ENCODE data around the gene BAIAP2.
A peak's percentile ranks its signal among the peaks of the same experiment; 100 is the strongest.
"Not testable (repeated sequence)": the region's sequence is repeated elsewhere in the genome, so short reads cannot be mapped to it uniquely, and the experiment has no call there.

Gene BAIAP2

DNA sequence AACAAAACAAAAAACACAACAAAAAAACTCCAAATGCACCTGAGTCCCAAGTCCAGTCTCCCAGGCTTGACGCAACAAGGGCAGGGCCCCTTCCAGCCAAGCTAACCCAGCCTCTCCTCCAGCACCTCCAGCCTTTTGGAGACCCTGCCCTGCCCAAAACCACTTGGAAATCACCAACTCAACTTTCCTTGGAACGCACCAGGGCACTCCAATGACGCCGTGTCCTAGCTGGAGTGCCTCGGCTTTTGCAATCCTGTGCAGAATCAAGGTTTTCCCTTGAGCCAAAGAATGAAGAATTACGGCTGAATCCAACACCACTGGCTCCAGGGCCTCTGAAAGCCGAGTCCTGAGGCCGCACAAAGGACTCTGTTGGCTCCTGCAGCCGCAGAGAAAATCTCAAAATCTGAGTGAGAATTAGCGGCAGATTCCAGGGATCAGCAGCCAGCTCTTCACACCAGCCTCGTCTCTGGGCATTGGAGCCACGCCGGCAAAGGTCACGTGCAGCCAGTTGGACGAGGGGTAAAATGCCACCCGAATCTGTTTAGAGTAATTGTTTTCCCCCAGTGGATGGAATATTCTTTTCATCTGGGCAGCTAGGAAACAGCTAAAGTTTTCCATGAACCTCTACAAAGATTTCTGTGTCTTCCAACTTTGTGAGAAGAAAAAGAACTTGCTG lies 9.7 kb upstream of the BAIAP2 start:
- peak; percentile 67 for DNase-seq (ENCODE audit: low spot score)

- DNase-seq (ENCODE audit: low spot score): no peak
Observed at GRCh38 chr17:81025741-81026129, 9.2 kb upstream of the BAIAP2 start.

- DNase-seq (ENCODE audit: low spot score): no peak
Observed at GRCh38 chr17:81026266-81027036, 8.5 kb upstream of the BAIAP2 start.

DNA sequence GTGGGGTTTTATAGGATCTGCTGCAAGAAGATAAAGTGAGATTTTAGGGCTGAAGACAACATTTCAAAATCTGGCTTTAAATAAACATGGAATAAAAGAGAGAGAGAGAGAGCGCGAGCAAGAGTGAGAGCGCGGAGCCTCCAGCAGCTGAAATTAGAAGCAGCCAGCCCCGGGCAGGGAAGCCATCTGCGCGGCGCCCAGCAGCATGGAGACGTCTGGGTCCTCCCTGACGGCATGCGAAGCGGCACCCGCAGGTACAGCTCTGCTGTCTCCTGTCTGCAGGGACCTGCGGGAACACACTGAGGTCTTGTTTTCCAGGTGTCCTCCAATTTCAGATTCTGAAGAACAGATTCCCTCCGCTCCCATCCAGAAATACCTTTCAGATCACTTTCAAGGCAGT lies 7.9 kb upstream of the BAIAP2 start:
- DNase-seq (ENCODE audit: low spot score): no peak

- no peak for DNase-seq (ENCODE audit: low spot score)
Observed at GRCh38 chr17:81027591-81028505, 7.1 kb upstream of the BAIAP2 start.

DNA sequence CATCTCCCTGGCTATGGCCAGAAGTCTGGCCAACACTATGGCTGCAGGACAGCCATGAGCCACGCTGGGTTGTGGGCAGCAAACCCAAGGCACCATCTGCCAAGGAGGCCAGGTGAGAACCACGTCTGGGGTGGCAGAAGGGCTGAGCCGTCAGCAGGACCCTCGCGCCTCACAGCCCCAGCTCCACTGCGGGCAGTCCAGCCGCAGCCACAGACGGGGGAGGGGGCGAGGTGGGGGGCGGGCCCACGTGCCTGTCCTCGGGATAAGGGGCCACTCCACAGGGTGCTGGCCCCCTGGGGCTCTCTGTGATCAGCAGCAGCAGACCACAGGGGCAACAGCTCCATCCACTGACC lies 6.5 kb upstream of the BAIAP2 start:
- DNase-seq (ENCODE audit: low spot score): no peak

DNA sequence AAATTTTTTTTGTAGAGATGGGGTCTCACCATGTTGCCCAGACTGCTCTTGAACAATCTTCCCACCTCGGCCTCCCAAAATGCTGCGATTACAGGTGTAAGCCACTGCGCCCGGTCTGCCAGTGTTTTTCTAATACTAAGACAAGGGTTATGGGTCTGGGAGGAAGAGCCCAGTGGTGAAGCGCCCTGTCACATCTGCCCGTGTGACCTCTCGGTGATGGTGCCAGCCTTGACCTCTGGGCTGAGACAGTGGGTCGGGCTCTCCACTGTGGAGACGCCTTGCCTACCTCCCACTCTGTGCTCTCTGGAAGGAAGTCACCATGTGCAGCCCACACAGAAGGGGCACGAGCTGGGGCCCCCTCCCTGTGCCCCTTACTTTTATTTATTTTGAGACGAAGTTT lies 5.1 kb upstream of the BAIAP2 start:
- DNase-seq (ENCODE audit: low spot score): no peak

DNA sequence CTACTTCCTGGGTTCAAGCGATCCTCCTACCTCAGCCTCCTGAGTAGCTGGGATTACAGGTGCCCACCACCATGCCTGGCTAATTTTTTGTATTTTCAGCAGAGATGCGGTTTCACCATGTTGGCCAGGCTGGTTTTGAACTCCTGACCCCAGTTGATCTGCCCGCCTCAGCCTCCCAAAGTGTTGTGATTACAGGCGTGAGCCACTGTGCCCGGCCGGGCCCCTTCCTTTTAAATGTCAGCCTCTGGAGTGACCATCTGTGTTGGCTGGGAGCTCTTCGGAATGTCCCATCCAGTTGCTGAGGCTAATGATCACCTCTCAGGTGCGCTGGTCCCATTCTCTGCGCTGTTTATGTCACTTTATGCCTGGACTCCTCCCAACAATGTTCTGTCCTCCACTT lies 4.6 kb upstream of the BAIAP2 start:
- DNase-seq (ENCODE audit: low spot score): not testable (repeated sequence)

GRCh38 chr17:81030741-81031565 lies 4.0 kb upstream of the BAIAP2 start:
- DNase-seq (ENCODE audit: low spot score): no peak

- no peak for DNase-seq (ENCODE audit: low spot score)
Observed at GRCh38 chr17:81031566-81032550, 3.1 kb upstream of the BAIAP2 start.

DNA sequence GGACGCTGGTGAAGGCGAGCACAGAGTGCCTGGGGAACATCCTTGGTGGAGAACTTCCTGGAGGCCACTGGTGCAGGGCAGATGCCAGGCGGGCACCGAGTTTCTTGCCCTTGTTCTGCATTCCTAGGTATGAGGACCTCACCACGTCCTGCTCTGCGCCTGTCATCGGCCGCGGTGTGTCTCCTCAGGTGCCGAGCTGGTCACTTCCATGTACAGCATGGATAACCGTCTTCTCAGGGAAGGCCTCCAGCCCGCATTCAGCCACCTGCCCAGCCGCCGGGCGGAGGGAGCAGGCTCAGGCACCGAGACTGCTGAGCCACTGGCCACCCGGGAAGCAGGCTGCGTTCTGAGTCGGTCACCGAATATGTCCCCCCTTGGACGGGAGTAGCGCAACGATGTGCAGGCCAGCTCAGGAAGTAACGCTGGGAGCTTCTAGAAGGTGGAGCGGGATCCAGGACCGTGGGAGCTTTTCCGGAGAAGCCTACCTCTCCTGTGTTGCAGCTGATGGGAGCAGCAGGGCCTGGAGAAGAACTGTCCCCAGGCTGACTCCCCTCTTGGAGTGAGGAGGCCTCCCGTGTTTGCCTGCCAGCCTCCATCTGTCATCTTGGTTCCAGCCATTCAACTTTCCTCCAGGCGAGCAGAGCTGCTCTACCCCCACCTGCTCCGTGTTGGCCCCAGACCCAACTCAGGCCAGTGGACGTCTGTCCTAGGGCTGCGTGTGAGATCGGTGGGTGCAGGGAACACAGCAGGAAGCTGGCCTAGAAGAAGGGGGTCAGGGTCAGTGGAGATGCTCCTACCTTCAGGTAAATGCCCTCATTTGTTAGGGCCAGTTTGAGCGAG lies 2.1 kb upstream of the BAIAP2 start:
- no peak for DNase-seq (ENCODE audit: low spot score)

- no peak for DNase-seq (ENCODE audit: low spot score)
Observed at GRCh38 chr17:81033535-81034167, 1.3 kb upstream of the BAIAP2 start.

- no peak for DNase-seq (ENCODE audit: low spot score)
Observed at GRCh38 chr17:81034168-81034777, 678 bp upstream of the BAIAP2 start.

- DNase-seq (ENCODE audit: low spot score): no peak
Observed at GRCh38 chr17:81035521-81036196, 708 bp downstream of the BAIAP2 start.

DNA sequence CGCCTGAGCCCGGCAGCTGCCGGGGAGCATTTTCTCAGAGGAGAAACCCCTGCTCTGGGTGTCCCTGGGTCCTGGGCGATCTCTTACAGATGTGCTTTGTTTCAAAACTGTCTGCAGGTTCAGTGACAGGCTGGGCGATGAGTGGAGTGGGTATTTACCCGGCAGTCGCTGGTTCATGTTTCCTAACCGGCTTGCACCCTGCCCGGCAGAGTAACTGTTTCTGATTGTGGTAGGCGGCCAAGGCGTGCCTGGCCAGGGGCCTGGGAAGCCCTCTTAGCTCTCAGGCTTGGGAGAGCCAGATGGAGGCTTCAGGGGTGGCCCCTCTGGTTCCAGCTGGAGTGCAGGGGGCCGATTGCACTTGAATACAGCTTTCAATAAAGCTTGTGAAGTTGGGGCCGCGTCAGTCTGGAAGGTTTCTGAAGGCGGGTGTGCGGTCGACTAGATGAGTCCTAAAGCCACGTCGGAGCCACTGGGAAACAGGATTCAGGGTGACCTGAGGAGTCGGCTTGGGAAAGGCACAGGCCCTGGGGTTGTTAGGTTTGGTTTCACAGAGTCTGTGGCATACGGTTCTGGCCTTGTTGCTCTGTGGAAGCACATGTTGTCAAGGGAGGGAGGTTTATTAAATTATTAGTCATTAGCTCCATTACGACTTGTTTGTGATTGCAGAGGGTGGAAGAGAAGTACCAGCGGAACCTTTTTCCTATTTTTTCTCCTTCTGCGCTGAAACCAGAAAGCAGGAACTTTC lies 1.4 kb downstream of the BAIAP2 start:
- no peak for DNase-seq (ENCODE audit: low spot score)

DNA sequence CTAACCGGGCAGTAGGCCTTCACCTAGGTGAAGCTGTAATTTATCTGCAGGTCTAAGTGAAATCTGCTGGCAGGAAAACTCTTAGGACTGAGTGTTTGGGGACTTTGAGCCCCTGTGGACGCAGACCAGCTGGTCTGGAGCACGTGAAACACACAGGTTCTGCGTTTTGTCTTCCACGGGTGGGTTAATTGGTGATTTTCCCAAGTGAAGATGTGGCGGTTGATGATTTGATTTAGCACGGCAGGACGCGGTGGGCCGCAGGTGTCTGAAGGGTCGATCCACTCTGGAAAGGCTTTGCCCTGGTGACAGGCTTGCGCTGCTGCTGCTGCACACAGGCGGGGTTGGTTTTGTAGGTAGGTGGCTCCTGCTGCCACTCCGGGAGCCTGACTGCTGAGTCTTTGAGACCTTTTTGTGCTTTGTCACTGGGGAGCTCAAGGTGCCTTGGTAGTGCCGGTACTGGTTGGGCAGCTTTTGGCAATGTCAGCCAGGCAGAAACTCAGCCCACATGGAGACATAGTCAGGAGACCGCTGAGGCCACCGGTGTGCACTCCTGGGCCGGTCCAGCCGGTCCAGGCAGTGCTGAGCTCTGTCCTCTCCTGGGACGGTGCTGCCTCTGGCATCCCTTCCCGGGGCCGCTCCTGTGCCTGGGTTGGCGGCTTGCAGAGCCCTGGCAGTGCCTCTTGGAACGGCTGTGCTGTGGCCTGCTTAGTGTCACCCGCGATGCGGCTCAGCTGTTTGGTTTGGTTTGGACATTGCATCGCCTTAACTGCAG lies 2.3 kb downstream of the BAIAP2 start:
- no peak for DNase-seq (ENCODE audit: low spot score)

All from globus pallidus (tissue), 1 donor.